T-helper 17 cell (primary cell): ENCODE data around the gene DDC. TPM values are rescaled to one million over a fixed set of nuclear protein-coding genes. Genes with fewer than 3 reads are reported as not detected.
A peak's percentile ranks its signal among the peaks of the same experiment; 100 is the strongest.

ENCODE experiments used
- ATAC-seq: fragments of 150-1000 bp; cut with Tn5 transposase; 2 replicates; pipeline ENCODE4 v1.10.0; 2021; ENCODE audit warnings: mild to moderate bottlenecking, moderate library complexity
- DNase-seq, 3 donors: peaks; one replicate each; pipeline versions ENCODE4 v3.0.0 to v3.0.0-alpha.2; 2020 to 2021
- H3K9me3 ChIP-seq: one replicate; pipeline ENCODE4 v1.7.0; 2013; ENCODE audit warnings: low read length, mild to moderate bottlenecking; ENCODE audit not compliant: control insufficient read depth, poor library complexity, severe bottlenecking
- H3K27ac Mint-ChIP-seq: one replicate; pipeline ENCODE4 v1.8.0; 2022; ENCODE audit warnings: mild to moderate bottlenecking, moderate library complexity, mixed read lengths
- H3K27me3 Mint-ChIP-seq: one replicate; pipeline ENCODE4 v1.8.0; 2022; ENCODE audit warnings: mixed read lengths
- H3K36me3 Mint-ChIP-seq: one replicate; pipeline ENCODE4 v1.8.0; 2022; ENCODE audit warnings: low read depth, mixed read lengths
- H3K4me1 Mint-ChIP-seq: one replicate; pipeline ENCODE4 v1.8.0; 2022; ENCODE audit warnings: mild to moderate bottlenecking, mixed read lengths
- H3K4me3 Mint-ChIP-seq: one replicate; pipeline ENCODE4 v1.8.0; 2022; ENCODE audit warnings: mild to moderate bottlenecking, moderate library complexity, mixed read lengths
- total RNA-seq, 4 donors: library from RNA in 2 of 4; stranded (reverse) in 2 of 4; gene quantifications; one replicate each; pipeline ENCODE4 v1.2.3 and lab custom pipeline; 2022 to 2026

The DDC gene
- total RNA-seq, 2 donors from 2014 or later: not detected

DNA sequence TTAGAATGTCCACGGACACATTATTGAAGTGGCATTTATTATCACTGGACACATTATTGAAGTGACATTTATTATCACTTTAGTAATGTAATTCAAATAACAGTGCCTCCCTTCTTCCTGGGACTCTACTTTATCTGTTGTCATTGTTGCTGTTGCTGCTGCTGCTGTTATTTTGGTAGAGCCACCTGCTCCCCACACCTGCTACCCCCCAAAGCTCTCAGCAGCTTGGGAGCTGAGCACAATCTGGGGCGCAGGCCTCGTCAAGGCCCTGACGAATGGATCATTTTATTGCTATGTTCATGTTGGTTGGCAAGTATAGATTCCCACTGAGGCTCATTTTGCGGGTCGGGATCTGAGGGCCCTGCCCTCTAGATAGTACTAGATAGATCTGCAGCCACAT, 139.9 kb downstream of the DDC start:
- Mint-ChIP-seq H3K4me1 (peaks cover 2% of the 10 kb centered on the region), H3K4me3 (no peak overlapping the region), H3K36me3 (no peaks in the 10 kb centered on the region), H3K27me3 (no peaks in the 10 kb centered on the region), H3K27ac (no peak overlapping the region)
- H3K9me3 ChIP-seq: no peaks in the 10 kb centered on the region
- no peak for DNase-seq
- no peak for ATAC-seq

DNA sequence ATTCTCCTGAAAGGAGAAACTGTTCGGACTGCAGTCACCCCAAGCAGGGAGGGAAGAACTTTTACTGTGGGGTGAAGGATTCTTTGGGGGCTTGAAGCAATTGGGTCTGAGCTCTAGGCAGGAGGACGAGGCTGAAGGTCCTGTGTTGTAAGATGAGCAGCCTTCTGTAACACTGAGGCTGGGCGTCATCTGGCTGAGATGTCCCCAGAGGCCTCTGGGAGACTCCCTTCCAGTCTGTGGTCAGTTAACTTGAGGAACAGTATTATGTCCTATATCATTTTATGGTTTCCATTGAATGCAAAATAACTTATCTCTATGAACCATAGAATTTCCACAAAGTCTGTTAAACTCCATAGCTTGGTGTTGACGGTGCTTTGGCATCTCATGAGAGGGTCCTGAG, 141.3 kb downstream of the DDC start:
- no peaks in the 10 kb centered on the region for H3K9me3 ChIP-seq
- Mint-ChIP-seq H3K27me3 (no peaks in the 10 kb centered on the region), H3K27ac (no peak overlapping the region), H3K4me3 (no peak overlapping the region), H3K4me1 (peaks cover 2% of the 10 kb centered on the region), H3K36me3 (no peaks in the 10 kb centered on the region)
- ATAC-seq (no peak), DNase-seq (no peak)

DNA sequence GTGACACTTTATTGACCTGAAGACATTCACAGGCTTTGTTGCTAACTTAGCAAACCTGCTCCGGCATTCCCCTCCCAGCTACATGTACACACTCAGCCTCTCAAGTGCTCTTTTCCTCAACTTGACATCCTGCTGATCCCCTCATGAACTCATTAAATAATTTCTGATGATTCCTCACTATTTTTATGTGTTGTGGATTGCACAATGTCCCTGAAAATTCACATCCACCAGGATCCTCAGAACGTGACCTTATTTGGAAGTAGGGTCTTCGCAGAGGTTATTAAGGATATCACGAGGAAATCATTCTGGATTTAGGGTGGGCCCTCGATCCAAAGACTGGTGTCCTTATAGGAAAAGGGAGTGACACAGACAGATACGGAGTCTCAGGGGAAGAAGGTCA, 142.3 kb downstream of the DDC start:
- ATAC-seq: no peak
- Mint-ChIP-seq H3K27ac (no peak overlapping the region), H3K27me3 (no peaks in the 10 kb centered on the region), H3K4me3 (no peak overlapping the region), H3K4me1 (peaks cover 4% of the 10 kb centered on the region), H3K36me3 (no peaks in the 10 kb centered on the region)
- DNase-seq: no peak
- no peaks in the 10 kb centered on the region for H3K9me3 ChIP-seq

DNA sequence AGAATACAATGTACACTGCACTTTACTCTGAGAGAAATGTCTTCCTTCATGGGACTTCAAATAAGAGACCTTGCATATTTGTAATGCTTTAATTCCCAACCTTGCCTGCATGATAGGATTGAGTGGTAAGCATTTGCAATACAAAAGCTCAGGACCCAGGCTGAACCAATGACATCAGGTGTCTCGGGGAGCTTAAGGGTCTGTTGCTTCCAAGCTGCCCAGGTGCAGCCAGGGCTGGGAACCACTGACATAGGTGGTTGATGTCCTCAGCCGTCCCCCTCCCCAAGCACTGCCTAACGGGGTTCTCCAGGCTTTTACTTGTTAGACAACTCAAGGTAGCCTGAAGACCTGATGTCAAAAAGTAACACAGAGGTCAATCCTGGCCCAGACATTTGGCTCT, 144.2 kb downstream of the DDC start:
- H3K4me3 Mint-ChIP-seq: no peak overlapping the region
- H3K9me3 ChIP-seq: no peaks in the 10 kb centered on the region
- H3K4me1 Mint-ChIP-seq: peaks cover 7% of the 10 kb centered on the region
- peak overlapping the region; percentile 34 for H3K27ac Mint-ChIP-seq
- no peaks in the 10 kb centered on the region for H3K27me3 Mint-ChIP-seq
- H3K36me3 Mint-ChIP-seq: no peaks in the 10 kb centered on the region
- DNase-seq: no peak
- no peak for ATAC-seq

DNA sequence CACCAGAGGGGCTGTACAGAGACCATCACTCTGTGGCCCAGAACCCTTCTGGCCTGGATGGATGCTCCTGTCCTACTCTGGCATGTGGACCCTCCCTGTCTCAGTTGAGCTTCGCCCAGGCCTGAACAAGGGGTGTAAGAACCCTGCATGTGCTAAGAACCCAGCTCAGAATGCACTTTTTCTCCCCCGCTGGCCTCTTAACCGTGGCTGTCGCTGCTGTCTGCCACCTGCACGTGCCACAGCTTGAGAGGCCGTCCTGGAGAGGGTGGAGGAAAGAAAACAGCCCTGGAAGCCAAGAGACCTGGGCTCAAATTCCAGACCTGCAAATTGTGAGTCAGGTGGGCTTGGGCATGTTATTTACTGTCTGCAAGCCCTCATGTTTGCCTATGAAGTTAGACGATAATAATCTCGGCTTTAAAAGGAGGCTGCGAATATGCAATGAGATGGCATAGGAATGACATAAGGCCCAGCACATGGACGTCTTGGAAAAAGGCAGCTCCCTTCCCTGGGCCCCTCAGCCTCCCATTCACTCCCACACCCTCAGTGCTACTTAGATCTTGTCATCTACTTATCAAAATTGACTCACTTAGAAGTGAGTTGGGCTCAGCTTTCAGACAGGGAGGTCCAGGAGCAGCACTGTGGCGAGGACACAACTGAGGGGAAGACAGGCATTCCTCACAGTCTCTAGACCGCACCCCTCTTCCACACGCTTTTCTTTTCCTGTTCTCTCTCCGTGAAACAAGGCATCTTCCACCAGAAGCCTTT, 146.5 kb downstream of the DDC start:
- H3K27me3 Mint-ChIP-seq: no peaks in the 10 kb centered on the region
- DNase-seq: no peak
- H3K4me3 Mint-ChIP-seq: no peak overlapping the region
- ATAC-seq: no peak
- no peaks in the 10 kb centered on the region for H3K36me3 Mint-ChIP-seq
- peaks cover 14% of the 10 kb centered on the region for H3K4me1 Mint-ChIP-seq
- no peaks in the 10 kb centered on the region for H3K9me3 ChIP-seq
- no peak overlapping the region for H3K27ac Mint-ChIP-seq

DNA sequence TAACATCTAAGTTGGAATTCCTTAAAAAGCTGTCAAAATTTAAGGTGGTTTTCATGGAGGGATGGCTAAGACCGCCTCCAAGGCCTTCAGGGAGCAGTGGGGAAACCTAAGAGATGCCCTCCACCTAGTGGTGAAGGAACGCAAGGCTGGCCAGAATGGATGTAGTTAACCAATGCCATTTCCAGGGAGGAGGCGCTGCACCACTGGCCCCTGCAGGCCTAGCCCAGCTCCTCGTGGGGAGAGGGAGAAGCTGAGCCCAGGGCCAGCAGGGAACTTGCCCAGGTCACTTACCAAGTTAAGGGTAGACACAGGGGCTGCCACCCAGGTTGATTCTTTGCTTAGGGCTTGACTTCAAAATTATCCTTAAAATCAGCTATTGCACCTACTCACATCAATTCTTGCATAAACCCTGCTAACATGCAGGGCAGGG, 147.1 kb downstream of the DDC start:
- ATAC-seq: peak; percentile 95

DNA sequence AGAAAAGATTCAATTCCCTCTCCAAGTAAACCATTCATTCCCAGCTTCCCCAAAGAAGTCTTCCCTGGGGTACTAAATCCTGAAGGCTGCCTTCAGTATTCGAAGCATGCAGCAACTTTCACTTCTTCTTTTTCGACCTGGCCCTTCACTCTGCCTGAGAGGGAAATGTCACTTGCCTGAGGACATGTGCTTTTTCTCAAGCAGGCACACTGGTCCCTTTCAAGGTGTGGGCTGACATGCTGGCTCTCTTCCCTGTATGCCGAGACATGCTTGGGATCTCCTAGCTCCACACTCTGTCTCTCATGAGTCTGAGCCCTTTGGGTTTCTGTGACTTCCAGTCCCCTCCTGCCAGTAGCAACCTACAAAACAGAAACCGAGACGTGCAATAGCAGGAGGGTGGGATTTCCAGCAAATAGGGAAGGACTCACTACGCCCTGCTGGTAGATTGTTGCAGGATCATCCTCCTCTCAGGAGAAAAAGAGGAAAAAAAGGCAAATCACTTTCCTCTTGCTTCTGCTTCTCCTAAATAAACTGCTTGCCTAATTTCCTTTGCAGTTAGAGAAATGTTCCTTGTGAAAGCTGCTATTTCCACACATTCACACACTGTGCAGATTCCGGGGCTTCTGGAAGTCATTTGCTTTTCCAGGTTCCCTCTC, 148.6 kb downstream of the DDC start:
- H3K4me1 Mint-ChIP-seq: peaks cover 18% of the 10 kb centered on the region
- no peaks in the 10 kb centered on the region for H3K27me3 Mint-ChIP-seq
- H3K9me3 ChIP-seq: no peaks in the 10 kb centered on the region
- H3K36me3 Mint-ChIP-seq: no peaks in the 10 kb centered on the region
- no peak for ATAC-seq
- peak overlapping the region; percentile 63 for H3K4me3 Mint-ChIP-seq
- peak overlapping the region; percentile 49 for H3K27ac Mint-ChIP-seq
- no peak for DNase-seq

More for the DNA sequence above, 147.1 kb downstream of the DDC start:
- Mint-ChIP-seq H3K36me3 (no peaks in the 10 kb centered on the region), H3K27ac (no peak overlapping the region), H3K27me3 (no peaks in the 10 kb centered on the region), H3K4me1 (peaks cover 15% of the 10 kb centered on the region), H3K4me3 (no peak overlapping the region)
- DNase-seq: peak; percentile 45 to 62 (median 48)
- H3K9me3 ChIP-seq: no peaks in the 10 kb centered on the region

DNA sequence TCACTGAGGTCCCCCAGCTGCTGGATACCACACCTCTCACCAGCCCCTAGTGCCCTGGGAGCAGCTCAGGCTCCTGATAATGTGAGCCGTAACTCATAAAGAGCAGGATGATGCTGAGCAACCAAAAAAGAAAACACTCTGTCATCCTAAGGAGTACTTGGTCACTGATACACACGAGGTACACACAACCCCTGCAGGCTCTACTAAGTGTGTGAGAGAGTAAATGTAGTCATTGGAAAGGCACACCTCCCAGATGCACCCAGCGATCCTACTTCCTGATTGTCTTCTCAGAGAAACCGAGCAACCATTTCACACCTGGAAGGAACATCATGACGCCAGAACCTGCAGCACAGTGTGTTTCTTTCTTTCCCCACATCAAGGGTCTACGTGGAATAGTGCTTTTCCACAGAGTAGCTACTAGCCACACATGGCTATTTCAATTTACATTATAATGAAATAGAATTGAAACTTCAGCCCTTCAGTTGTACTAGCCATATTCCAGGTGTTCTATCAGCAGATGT, 149.3 kb downstream of the DDC start:
- H3K27me3 Mint-ChIP-seq: no peaks in the 10 kb centered on the region
- H3K36me3 Mint-ChIP-seq: no peaks in the 10 kb centered on the region
- H3K27ac Mint-ChIP-seq: peak overlapping the region; percentile 49
- H3K4me3 Mint-ChIP-seq: no peak overlapping the region
- H3K4me1 Mint-ChIP-seq: peaks cover 23% of the 10 kb centered on the region
- ATAC-seq (no peak), DNase-seq (no peak)
- no peaks in the 10 kb centered on the region for H3K9me3 ChIP-seq

DNA sequence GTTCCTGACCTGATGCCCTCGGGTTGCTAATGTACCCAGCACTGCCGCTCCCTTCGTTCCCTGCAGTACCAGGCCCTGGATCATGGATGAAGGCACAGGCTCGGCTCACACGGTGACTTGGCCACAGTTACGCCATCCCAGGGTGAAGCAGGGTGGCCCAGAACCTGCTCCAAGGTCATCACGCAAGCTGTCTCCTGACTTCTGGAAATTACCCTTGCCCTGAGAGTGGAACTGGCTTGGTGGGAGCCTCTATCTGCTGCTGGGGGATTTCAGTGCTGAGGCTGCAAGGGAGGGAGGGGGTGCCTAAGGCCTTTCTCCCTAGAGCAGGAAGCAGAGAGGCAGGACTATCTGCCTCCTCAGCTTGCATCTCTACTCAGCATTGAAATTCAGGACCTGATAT, 151.6 kb downstream of the DDC start:
- Mint-ChIP-seq H3K4me1 (peaks cover 38% of the 10 kb centered on the region), H3K27ac (no peak overlapping the region), H3K36me3 (no peaks in the 10 kb centered on the region), H3K4me3 (peak overlapping the region; percentile 12), H3K27me3 (no peaks in the 10 kb centered on the region)
- DNase-seq: no peak
- ATAC-seq: no peak
- no peaks in the 10 kb centered on the region for H3K9me3 ChIP-seq

DNA sequence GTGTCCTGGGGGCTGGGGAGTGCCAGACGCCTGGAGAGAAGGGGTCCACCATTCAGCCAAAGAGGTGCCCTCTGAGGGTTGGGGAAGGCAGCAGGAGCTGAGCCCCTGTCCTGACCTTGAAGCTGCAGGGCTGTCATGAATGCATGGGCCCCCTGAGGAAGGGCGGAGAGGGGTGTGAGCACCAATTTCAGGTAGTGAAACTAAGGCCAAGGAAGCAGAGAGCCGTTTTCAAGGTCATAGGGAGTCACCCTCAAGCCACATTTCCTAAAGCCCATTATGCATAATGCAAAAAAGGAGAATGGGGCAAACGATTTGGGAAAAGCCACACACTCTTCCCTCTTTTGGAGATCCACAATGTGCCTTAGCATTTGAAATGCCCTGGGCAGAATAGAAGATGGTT, 152.2 kb downstream of the DDC start:
- H3K27me3 Mint-ChIP-seq: no peaks in the 10 kb centered on the region
- no peak for ATAC-seq
- peaks cover 42% of the 10 kb centered on the region for H3K4me1 Mint-ChIP-seq
- peak overlapping the region; percentile 47 for H3K27ac Mint-ChIP-seq
- H3K36me3 Mint-ChIP-seq: no peaks in the 10 kb centered on the region
- no peaks in the 10 kb centered on the region for H3K9me3 ChIP-seq
- no peak for DNase-seq
- no peak overlapping the region for H3K4me3 Mint-ChIP-seq

DNA sequence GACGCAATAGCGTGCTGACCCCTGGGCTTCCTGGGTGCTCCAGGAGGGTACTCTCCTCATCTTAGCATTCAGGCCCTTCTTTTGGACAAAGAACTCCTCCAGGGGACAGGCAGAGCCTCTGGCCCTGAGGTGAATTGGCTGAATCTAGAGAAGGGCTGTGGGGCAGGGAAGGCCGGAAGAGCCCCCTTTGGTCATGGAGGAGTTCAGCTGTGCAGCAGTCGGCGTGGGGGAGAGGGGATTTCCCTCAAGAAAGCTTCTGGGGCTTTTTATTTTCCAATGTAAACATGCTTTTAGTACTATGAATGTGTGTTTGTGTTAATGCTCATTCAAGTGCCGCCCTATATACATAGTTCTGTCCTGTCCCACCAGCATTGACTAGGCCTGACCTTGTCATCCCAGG, 153.9 kb downstream of the DDC start:
- H3K9me3 ChIP-seq: no peaks in the 10 kb centered on the region
- DNase-seq (no peak), ATAC-seq (no peak)
- Mint-ChIP-seq H3K36me3 (no peaks in the 10 kb centered on the region), H3K4me1 (peaks cover 55% of the 10 kb centered on the region), H3K27me3 (no peaks in the 10 kb centered on the region), H3K27ac (peak overlapping the region; percentile 79), H3K4me3 (no peak overlapping the region)

DNA sequence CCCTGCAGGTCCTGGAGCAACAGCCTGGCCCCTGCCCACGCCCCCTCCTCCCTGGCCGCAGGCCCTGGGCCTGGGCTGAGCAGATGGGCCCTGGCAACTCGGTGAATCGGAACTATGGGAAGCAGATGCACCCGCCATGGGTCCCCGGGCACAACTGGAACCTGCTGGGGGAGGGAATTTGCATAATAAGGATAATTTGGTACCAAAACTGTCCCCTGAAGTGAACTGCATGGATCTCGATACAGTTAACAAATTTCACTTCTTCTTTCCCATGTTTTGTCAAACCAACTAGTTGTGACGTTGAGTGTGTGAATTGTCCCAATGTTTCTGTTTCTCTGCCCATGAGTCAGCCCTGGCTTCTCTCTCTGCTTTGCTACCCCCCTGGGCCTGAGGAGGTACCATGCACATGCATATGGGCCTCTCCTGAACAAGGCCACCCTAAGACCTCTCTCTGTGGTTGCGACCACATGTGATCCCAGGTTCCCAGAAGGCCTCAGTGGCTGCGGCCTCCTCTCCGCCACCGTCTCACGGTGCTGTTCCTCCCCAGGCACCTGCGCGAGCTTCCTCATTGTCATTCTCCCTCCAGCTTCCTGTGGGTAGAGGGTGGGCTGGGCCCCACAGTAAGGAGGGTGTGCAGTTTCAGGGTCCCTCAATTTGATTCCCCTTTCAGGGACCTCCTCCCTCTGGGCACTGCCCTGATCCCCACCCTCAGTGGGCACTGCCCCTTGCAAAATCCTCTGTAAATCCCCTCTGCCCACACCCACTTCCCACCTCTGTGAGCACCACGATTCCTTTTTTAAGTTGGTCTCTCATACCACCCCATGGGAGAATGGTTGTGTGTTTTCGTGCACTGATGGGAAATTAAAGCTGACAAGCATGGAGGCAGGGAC, 155.1 kb downstream of the DDC start:
- peak; percentile 41 for ATAC-seq
- H3K4me3 Mint-ChIP-seq: peak overlapping the region; percentile 61
- peak overlapping the region; percentile 78 for H3K27ac Mint-ChIP-seq
- DNase-seq: no peak
- peaks cover 60% of the 10 kb centered on the region for H3K4me1 Mint-ChIP-seq
- H3K27me3 Mint-ChIP-seq: no peaks in the 10 kb centered on the region
- H3K36me3 Mint-ChIP-seq: no peaks in the 10 kb centered on the region
- H3K9me3 ChIP-seq: no peaks in the 10 kb centered on the region
